GM12878 (cell line): ENCODE data around the gene AEBP1.
A peak's percentile ranks its signal among the peaks of the same experiment; 100 is the strongest.

Source experiments
- CTCF ChIP-seq, 3 experiments: IDR thresholded peaks in 2 of 3; conservative IDR thresholded peaks in 1 of 3; 2 replicates each; pipeline ENCODE4 v1.5.1; 2011; ENCODE audit warnings: low read depth in 3 of 3, low read length in 3 of 3, mild to moderate bottlenecking in 3 of 3, control low read depth in 2 of 3, moderate library complexity in 2 of 3, inconsistent platforms in 1 of 3, mixed read lengths in 1 of 3; ENCODE audit not compliant: control insufficient read depth in 2 of 3, insufficient read depth in 1 of 3; ENCODE audit errors: extremely low read depth in 1 of 3
- ELK1 ChIP-seq: IDR thresholded peaks from 2 replicates; pipeline ENCODE4 v1.6.1; 2012; ENCODE audit warnings: low read depth, low read length, improper control_type of control experiment
- EP300 ChIP-seq, 2 experiments: fragments of 150-350 bp in 1 of 2; IDR thresholded peaks; 2 replicates each; pipeline ENCODE4 v1.6.1; 2011 to 2012; ENCODE audit warnings: low read depth in 2 of 2, low read length in 2 of 2, borderline replicate concordance in 1 of 2, improper control_type of control experiment in 1 of 2, inconsistent platforms in 1 of 2; ENCODE audit not compliant: control insufficient read depth in 1 of 2
- HCFC1 ChIP-seq: fragments of 150-350 bp; IDR thresholded peaks from 2 replicates; pipeline ENCODE4 v1.6.1; 2014; ENCODE audit warnings: low read length
- POLR2A ChIP-seq: IDR thresholded peaks from 2 replicates; pipeline ENCODE4 v1.6.1; 2011; ENCODE audit warnings: low read depth, mild to moderate bottlenecking, low read length
- TAF1 ChIP-seq: IDR thresholded peaks from 2 replicates; pipeline ENCODE4 v1.6.1; 2011; ENCODE audit warnings: mild to moderate bottlenecking, low read depth, low read length, borderline replicate concordance
- TARDBP ChIP-seq: IDR thresholded peaks from 2 replicates; pipeline ENCODE4 v1.6.1; 2016; ENCODE audit warnings: borderline replicate concordance
- ZNF217 ChIP-seq: fragments of 450-650 bp; IDR thresholded peaks from 2 replicates; pipeline ENCODE4 v1.6.1; 2017; ENCODE audit warnings: antibody characterized with exemption, mild to moderate bottlenecking
- TF ChIP-seq, protein P1 (sequence below): IDR thresholded peaks from 2 replicates; pipeline ENCODE4 v1.6.1; 2012; ENCODE audit warnings: low read length, inconsistent platforms

DNA sequence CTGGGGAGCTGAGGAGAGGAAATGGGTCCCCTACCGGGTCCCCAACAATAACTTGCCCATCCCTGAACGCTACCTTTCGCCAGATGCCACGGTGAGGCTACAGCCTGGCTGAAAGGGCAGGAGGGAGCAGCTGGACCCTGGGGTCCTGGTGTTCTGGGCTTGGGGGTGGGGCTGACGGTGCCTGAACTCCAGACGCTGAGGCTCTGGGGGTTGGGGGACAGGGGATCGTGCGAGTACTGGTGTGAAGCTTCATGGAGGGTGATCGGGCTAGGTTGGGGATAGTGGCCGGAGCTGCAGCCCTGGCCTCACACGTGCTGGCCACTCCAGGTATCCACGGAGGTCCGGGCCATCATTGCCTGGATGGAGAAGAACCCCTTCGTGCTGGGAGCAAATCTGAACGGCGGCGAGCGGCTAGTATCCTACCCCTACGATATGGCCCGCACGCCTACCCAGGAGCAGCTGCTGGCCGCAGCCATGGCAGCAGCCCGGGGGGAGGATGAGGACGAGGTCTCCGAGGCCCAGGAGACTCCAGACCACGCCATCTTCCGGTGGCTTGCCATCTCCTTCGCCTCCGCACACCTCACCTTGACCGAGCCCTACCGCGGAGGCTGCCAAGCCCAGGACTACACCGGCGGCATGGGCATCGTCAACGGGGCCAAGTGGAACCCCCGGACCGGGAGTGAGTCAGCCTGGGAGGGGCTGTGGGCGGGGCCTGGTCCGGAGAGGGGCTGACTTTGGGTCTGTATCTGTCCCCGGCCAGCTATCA lies 8.3 kb downstream of the AEBP1 start:
- TF ChIP-seq, protein P1, sequence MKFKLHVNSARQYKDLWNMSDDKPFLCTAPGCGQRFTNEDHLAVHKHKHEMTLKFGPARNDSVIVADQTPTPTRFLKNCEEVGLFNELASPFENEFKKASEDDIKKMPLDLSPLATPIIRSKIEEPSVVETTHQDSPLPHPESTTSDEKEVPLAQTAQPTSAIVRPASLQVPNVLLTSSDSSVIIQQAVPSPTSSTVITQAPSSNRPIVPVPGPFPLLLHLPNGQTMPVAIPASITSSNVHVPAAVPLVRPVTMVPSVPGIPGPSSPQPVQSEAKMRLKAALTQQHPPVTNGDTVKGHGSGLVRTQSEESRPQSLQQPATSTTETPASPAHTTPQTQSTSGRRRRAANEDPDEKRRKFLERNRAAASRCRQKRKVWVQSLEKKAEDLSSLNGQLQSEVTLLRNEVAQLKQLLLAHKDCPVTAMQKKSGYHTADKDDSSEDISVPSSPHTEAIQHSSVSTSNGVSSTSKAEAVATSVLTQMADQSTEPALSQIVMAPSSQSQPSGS: no peak
- TF ChIP-seq EP300 (IDR thresholded peaks at IDR 0.05; ENCODE audit: borderline replicate concordance in 1 of 2, control insufficient read depth in 1 of 2, low read depth in 2 of 2, low read length in 2 of 2) (no peak), HCFC1 (no peak), CTCF (IDR thresholded peaks at IDR 0.05 in 2 of 3, conservative IDR thresholded peaks at IDR 0.05 in 1 of 3; ENCODE audit: control insufficient read depth in 2 of 3, extremely low read depth in 1 of 3, insufficient read depth in 1 of 3, low read depth in 3 of 3, low read length in 3 of 3) (no peak), TAF1 (no peak), TARDBP (no peak), ELK1 (no peak), ZNF217 (no peak), POLR2A (0 out of 2 replicates have a peak, but pooled peaks have one; percentile 21)
